CD4-positive, alpha-beta T cell treated with Interleukin-2 at 100 ng/mL for 4 hours (primary cell): ENCODE measurements around the gene C1QTNF12.
A peak's percentile ranks its signal among the peaks of the same experiment; 100 is the strongest.

ENCODE experiments used
- DNase-seq: peaks from one replicate; pipeline ENCODE4 v3.0.0-alpha.2; 2020; ENCODE audit warnings: low spot score

Gene C1QTNF12

GRCh38 chr1:1213345-1214265, 32.9 kb downstream of the C1QTNF12 start, which contains the start of gene TNFRSF4:
Gene TNFRSF4, minus strand, starts transcription at chr1:1214153. Its CDS starts 26 bp downstream, at chr1:1214127.
- peak; percentile 27 for DNase-seq

DNA sequence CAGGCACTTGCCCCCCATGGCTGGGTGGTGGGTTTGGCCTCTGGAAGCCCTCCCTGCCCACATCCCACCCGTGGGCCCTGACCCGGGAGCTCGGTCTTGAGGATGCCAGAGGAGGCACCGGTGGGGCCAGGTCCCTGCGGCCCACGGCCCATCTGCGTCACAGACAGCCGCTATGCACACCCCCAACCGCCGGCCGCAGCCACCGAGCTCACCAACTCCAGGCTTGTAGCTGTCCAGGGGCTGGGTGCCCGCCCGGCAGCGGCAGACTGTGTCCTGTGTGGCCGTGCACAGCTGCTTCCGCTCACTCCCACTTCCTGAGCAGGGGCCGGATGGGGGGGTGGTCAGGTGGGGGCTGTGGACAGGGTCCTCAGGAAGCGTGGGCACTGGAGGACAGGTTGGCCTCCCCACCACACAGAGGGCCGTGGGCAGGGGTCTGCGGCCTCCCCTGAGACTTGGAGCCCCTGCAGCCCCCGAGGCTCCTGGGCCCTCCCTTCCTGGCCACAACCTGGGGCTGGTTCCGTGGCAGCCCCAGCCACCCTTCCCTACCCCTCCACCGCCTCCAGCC, 33.7 kb downstream of the C1QTNF12 start:
- DNase-seq, result peak; percentile 37

GRCh38 chr1:1211541-1212441, 34.7 kb downstream of the C1QTNF12 start:
- no peak for DNase-seq

DNA sequence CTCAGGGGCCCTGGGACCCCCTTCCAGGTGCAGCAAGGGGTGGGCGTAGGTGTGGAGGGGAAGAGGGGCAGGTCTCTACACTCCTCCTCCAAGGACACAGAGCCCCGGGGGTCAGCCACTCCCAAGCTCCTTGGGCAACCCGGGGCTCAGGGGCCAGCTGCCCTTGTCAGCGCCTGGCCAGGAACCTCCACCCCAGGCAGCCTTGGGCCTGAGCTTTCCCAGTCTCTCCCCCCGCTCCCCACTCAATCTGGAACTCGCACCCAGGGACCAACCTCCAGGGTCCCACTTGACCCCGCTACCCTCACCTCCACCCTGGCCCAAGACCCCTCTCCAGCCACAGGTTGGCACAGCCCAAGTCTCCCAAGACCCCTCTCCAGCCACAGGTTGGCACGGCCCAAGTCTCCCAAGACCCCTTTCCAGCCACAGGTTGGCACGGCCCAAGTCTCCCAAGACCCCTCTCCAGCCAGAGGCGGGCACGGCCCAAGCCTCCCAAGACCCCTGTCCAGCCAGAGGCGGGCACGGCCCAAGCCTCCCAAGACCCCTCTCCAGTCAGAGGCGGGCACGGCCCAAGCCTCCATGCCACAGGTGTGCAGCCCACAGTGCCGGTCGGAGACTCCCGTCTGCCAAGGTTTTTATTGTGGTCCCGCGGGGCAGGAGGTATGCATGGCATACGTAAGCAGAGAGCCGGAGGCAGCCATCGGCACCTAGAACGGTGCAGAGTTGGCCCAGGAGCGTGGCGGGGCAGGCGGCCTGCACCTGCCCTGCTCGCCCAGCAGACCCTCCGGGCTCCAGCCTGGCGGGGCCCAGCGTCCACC, 35.6 kb downstream of the C1QTNF12 start:
- DNase-seq, result no peak

DNA sequence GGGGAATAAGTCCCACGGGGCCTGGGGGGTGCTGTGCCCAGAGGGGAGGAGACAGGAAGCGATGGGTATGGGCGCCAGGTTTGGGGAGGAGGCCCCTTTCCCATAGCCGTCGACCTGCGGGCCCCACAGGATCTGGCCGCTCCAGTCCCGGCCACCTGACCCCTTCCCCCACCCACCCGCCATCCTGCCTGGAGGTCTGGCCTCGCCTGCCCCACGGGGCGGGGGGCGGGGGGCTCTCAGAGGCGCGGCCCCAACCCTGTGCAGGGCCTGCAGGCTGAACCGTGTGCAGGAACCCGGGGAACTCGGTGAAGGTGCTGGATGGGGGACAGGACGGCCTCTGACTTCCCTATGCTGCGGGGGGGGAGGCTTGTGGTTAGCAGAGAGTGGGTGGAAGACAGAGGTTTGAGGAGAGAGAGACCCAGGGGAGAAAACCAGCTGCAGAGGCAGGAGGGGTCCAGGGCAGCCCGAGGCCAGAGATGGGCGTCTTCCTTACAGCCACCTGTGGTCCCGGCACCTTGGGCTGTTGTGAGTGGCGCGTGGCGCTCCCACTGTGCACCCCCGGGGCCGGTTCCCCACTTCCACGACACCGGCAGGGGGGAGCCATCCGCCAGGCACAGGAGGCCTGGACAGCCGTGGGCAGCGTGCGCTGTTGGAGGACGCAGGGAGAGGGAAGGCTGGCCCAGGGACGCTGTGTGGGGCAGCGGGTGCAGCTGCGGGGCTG, 37.6 kb downstream of the C1QTNF12 start:
- DNase-seq, result peak; percentile 43

DNA sequence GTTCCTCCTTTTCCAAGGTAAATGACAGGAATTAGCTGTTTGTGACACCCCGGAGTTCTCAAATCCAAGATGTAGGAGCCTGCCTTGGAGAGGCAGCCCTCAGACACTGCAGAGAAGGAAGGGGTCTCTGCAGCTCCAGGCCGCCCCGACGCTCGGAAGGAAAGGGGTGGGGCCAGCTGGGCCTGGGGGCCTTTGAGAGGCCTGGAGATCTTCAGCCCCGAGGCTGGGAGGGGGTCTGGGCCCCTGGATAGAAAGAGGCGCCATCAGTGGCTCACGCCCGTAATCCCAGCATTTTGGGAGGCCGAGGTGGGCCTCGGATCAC, 39.0 kb downstream of the C1QTNF12 start:
- DNase-seq, result no peak

DNA sequence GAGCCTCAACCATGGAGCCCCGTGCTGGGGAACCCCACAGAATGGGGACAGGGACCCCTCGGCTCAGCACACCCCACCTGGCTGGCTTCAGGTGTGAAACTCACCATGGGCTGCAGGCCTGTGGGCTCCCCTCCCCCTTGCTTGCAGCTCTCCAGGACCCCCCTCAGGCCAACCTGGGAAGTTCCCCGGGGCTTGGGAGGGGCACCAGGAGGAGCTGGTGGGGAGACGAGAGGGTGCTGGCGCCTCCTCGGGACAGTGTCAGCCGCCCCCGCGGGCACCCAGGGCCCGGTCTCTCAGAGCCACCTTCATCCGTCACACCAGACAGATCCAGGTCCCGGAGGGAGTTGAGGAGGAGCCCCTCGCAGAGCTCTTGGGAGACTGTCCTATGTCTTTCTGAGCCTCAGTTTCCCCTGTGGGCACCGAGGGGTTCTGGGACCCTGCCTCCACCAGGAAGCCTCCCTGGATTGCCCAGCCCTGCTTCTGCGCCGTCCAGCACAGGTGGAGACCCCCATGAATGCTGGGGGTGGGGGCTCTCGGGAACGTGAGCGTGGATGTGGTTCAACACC, 39.5 kb downstream of the C1QTNF12 start:
- DNase-seq, result no peak

DNA sequence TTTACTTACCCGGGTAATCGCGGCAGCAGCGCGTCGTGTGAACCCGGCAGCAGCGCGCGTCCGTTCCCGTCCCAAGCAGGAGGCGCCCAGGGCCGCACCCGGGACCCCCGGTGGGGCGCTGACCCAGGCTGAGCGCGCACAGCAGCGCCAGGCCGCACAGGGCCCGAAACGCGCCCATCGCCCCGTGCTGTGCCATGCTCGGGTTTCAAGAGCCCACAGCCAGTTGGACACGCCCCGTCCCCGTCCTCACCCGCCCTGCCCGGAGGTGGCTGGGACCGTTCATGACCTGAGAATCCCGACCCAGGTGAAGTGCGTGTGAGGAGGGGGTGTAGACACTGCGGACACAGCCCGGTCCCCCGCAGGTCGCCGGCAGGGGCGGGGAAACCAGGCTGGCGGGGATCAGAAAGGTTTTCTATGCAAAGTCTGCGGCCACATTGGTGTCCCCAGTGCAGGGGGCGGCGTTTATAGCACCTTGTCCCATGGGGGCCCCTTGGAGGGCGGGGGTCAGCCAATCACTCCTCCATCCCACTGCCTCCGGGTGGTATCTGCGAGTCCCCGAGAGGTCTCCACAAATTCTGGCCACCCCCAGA, 40.1 kb downstream of the C1QTNF12 start, which contains the start of gene TNFRSF18:
Gene TNFRSF18 (minus strand): TSS at position 217 of the 590 bp plus-strand sequence. CDS start 21 bp downstream, at position 196.
- DNase-seq, result peak; percentile 35

DNA sequence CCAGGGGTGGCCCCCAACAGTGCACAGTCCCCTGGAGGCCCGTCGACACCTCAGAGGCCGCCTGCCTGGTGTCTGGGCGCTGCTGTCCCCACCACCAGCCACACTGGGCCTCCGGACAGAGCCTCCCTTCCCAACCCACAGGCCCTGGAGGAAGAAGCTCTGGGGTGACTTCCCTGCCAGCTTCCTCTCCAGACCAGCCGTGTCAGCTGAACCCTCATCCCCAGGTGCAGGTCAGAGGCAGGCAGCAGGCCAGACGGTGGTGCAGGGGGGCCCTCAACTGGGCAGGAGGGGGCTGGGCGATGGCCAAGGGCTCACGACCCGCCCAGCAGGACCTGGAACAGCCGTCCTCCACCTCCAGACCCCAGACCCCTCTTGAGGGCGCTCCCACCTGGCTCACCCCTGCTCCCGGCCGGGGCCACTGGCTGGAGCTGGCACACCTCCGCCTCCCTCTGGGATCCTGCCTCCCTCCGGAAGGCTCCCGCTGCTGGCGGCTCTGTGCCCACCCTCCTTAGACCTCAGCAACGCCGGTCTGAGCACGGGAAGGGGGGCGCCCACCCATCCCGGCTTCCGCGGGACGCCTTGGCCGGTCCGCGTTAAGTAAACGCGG, 40.6 kb downstream of the C1QTNF12 start:
- no peak for DNase-seq

GRCh38 chr1:1204998-1205768, 41.3 kb downstream of the C1QTNF12 start:
- DNase-seq, result no peak

GRCh38 chr1:1204425-1204920, 42.0 kb downstream of the C1QTNF12 start:
- no peak for DNase-seq

GRCh38 chr1:1203561-1204424, 42.7 kb downstream of the C1QTNF12 start:
- DNase-seq, result no peak

DNA sequence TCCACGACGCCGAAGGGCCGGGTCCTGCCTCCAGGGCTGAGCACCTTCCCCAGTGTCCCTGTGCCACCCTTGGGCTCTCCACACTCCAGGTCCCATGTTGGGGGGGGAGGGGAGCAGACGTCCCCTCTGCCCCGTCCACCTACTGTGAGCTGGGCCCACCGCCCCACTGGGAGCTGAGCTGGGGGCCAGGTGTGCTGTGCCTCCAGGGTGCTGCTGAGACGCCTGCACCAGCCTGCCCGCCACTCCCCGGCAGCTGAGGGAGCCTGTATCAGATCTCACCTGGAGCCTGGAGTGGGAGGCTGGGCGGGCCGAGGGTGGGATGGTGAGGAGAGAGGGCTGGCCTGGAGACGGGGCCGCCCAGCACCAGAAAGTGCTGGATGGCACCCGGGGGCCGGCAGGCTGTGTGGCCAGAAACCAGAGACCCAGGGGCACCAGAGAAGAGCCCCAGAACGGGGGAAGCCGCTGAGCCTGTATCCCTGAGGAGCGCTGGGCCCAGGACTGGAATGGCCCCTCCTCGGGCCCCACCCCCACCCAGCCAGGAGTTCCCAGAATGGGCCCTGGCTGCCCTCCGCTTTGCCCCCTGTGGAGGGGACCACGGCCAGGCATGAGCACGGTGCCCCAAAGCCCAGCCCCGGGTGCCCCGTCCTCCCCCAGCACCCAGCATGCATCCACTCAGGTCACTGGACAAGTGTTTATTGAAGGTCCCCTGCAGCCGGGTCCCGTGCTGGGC, 43.5 kb downstream of the C1QTNF12 start:
- DNase-seq, result no peak

DNA sequence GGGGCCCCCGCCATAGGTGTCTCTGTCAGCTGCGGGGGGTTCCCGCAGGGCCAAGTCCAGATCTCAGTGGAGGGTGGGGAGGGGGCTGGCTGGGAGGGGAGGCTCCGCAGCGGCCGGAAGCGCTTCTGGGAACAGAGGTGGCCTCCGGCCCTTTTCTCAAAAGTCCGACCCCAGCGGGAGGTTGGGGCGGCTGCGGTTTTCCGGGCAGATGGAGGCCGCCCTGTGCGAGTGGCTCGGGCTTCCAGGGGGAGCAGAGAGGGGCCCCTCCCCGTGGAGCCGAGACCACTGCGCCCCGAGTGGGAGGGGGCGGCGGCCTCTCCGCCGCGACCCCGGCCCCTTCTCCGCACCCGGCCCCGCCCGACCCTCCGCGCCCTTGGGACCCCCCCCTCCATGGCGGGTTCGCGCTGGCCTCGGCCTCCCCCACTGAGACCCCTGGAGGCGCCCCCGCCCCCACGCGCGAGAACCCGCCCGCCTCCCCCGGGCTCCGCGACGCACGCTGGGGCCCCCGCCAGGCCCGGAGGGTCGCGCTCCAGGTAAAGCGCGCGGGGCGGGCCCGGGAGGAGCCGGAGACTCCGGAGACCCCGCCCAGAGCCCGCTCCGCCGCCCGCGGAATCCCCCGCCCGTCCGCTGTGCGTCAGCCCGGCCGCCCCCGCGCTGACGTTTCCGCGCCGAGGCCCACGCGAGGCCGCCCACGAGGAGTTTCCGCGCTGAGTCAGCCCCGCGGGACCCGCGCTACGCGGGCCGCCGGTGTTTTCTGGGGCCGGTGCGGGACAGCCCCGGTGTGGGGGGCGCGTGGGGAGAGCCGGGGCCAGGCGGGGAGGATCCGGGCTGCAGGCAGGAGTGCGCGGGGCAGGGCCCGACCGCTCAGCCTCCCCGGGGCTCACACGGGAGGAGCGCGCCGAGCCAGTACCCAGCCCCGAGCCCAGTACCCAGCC, 45.4 kb downstream of the C1QTNF12 start:
- DNase-seq, result peak; percentile 89

GRCh38 chr1:1199961-1200875, 46.3 kb downstream of the C1QTNF12 start:
- DNase-seq, result no peak
